K562 (cell line): Measurements from ENCODE around the gene ITPA. TPM values are rescaled to one million over a fixed set of nuclear protein-coding genes. Genes with fewer than 3 reads are reported as not detected.

ENCODE experiments used
- ATAC-seq: fragments of 200-7000 bp; cut with Tn5 transposase; 3 replicates; pipeline ENCODE4 v1.9.1; 2020; ENCODE audit warnings: moderate library complexity
- BruUV-seq: library from RNA; stranded (reverse); fragments of 400-500 nt; replicated peaks from 2 replicates; lab custom pipeline; 2021; lab: Mats Ljungman, UMichigan
- CTCF ChIA-PET: fragments of 300-600 bp; formaldehyde crosslinking; extraction: SDS; loops from one replicate; lab custom pipeline; 2021; ENCODE audit warnings: low intra/inter-chr PET ratio; lab: Yijun Ruan, JAX
- POLR2A ChIA-PET: fragments of 300-600, 350-650 bp; sonication (Branson Sonifier 250); formaldehyde crosslinking; extraction: SDS; loops from one replicate; lab custom pipeline; 2021; ENCODE audit warnings: antibody characterized with exemption, inconsistent platforms; lab: Yijun Ruan, JAX
- DNase-seq, 4 experiments: peaks; one replicate each; pipeline versions ENCODE4 v3.0.0 to v3.0.0-alpha.2; 2011 to 2018; ENCODE audit warnings: low spot score in 3 of 4, mixed read lengths in 3 of 4; ENCODE audit errors: extremely low read depth in 1 of 4
- FAIRE-seq: peaks from 2 replicates; lab custom pipeline; 2011; peaks lifted over from hg19 to GRCh38; lab: Jason Lieb, UNC
- H2AFZ ChIP-seq: 2 replicates; pipeline ENCODE4 v1.6.0; 2011; ENCODE audit warnings: low read depth, low read length, control low read depth, inconsistent platforms
- H3K27ac ChIP-seq: fragments of 200-600 bp; 3 replicates; pipeline ENCODE4 v1.8.0; 2011; ENCODE audit warnings: low read depth, mild to moderate bottlenecking, control low read depth, inconsistent platforms, low read length, moderate library complexity, mixed read lengths; ENCODE audit errors: extremely low read depth
- H3K27me3 ChIP-seq, 2 experiments: fragments of 300-600 bp in 1 of 2; 2 replicates in 1 of 2; 3 replicates in 1 of 2; pipeline versions ENCODE4 v1.6.0 to v1.8.0; 2011; ENCODE audit warnings: inconsistent platforms in 2 of 2, low read length in 2 of 2, mild to moderate bottlenecking in 1 of 2, mixed read lengths in 1 of 2, moderate library complexity in 1 of 2; ENCODE audit not compliant: control insufficient read depth in 2 of 2, insufficient read depth in 2 of 2
- H3K36me3 ChIP-seq: fragments of 300-600 bp; 3 replicates; pipeline ENCODE4 v1.8.0; 2011; ENCODE audit warnings: mild to moderate bottlenecking, low read length, inconsistent platforms; ENCODE audit not compliant: control insufficient read depth, insufficient read depth
- H3K4me1 ChIP-seq, 2 experiments: fragments of 200-600 bp in 1 of 2; replicated peaks in 1 of 2; 2 replicates in 1 of 2; 3 replicates in 1 of 2; pipeline versions ENCODE4 v1.5.1 to v1.8.0; 2011; ENCODE audit warnings: inconsistent platforms in 2 of 2, low read length in 2 of 2, mild to moderate bottlenecking in 1 of 2, mixed read lengths in 1 of 2, moderate library complexity in 1 of 2; ENCODE audit not compliant: control insufficient read depth in 2 of 2, insufficient read depth in 2 of 2
- H3K4me2 ChIP-seq: 2 replicates; pipeline ENCODE4 v1.6.1; 2011; ENCODE audit warnings: low read length, control low read depth, inconsistent platforms, mixed read lengths; ENCODE audit not compliant: insufficient read depth
- H3K4me3 ChIP-seq: fragments of 200-600 bp; sonication (generic), shearing (Covaris generic); 2 replicates; pipeline ENCODE4 v1.5.1; 2016; ENCODE audit warnings: control low read depth, inconsistent platforms
- H3K79me2 ChIP-seq: fragments of 200-600 bp; 3 replicates; pipeline ENCODE4 v1.8.0; 2011; ENCODE audit warnings: low read length, inconsistent platforms; ENCODE audit not compliant: control insufficient read depth, insufficient read depth
- H3K9ac ChIP-seq, 2 experiments: 2 replicates each; pipeline versions ENCODE4 v1.6.0 to v1.6.1; 2011; ENCODE audit warnings: low read depth in 2 of 2, low read length in 2 of 2, control low read depth in 1 of 2, inconsistent platforms in 1 of 2, mild to moderate bottlenecking in 1 of 2, mixed read lengths in 1 of 2; ENCODE audit not compliant: insufficient read depth in 1 of 2
- H3K9me1 ChIP-seq: one replicate; pipeline ENCODE4 v1.6.0; 2011; ENCODE audit warnings: inconsistent platforms, mild to moderate bottlenecking, low read length, moderate library complexity; ENCODE audit not compliant: control insufficient read depth, insufficient read depth
- H3K9me3 ChIP-seq: replicated peaks from 2 replicates; pipeline ENCODE4 v1.5.1; 2011; ENCODE audit warnings: low read depth, low read length, inconsistent platforms; ENCODE audit not compliant: control insufficient read depth, insufficient read depth
- H4K20me1 ChIP-seq: replicated peaks from 2 replicates; pipeline ENCODE4 v1.6.1; 2011; ENCODE audit warnings: low read length, inconsistent platforms, mixed read lengths; ENCODE audit not compliant: control insufficient read depth, insufficient read depth
- CHCHD3 ChIP-seq: fragments of 250-450 bp; sonication (Bioruptor Pico); IDR thresholded peaks from 2 replicates; pipeline ENCODE4 v2.1.2; 2022; ENCODE audit warnings: mild to moderate bottlenecking
- HMGN3 ChIP-seq: IDR thresholded peaks from 2 replicates; pipeline ENCODE4 v1.6.1; 2011; ENCODE audit warnings: borderline replicate concordance, low read depth, mild to moderate bottlenecking, mixed read lengths, low read length; ENCODE audit not compliant: insufficient read length; ENCODE audit errors: extremely low read depth
- RFX1 ChIP-seq: fragments of 450-650 bp; IDR thresholded peaks from 2 replicates; pipeline ENCODE4 v1.6.1; 2016; ENCODE audit warnings: mild to moderate bottlenecking, moderate library complexity
- TEAD2 ChIP-seq: fragments of 450-650 bp; IDR thresholded peaks from 2 replicates; pipeline ENCODE4 v1.6.1; 2016; ENCODE audit warnings: missing genetic modification characterization, control low read depth, missing compliant biosample characterization
- WGBS: fragments of 100-300 bp; shearing (Covaris generic); methylation state at CpG from one replicate; pipeline ENCODE4 v1.1.6; 2016; ENCODE audit warnings: low coverage, mixed read lengths; ENCODE audit not compliant: insufficient coverage; ENCODE audit errors: missing lambda C conversion rate; 5-methylcytosine and 5-hydroxymethylcytosine counted together
- in situ Hi-C: fragments of 300-500 bp; cut with MboI; formaldehyde crosslinking; loops from 4 replicates; pipeline ENCODE4 v1.15.0; 2018; ENCODE audit warnings: inconsistent platforms, mixed read lengths
- intact Hi-C: fragments of 100-400 bp; cut with micrococcal nuclease; formaldehyde crosslinking; loops from 2 replicates; pipeline ENCODE4 v1.14.2; 2022
- polyA plus RNA-seq, 8 experiments: library from polyadenylated mRNA; depleted of rRNA in 4 of 8; stranded (reverse) in 5 of 8; unstranded in 3 of 8; fragments of >200 nt; fragmentation: Nextera tagmentation in 2 of 8; fragmentation: Illumina TruSeq in 1 of 8; extraction: Ambion mirVana in 2 of 8; extraction: Trizol in 1 of 8; gene quantifications; 2 replicates each; pipeline versions ENCODE4 v1.2.1 to v1.2.3, GENCODE V29; 2011 to 2014; ENCODE audit warnings: inconsistent platforms in 1 of 8, missing spikeins in 1 of 8
- total RNA-seq, 7 experiments: library from RNA; depleted of rRNA in 6 of 7; stranded (reverse); fragments of >200 nt in 6 of 7; fragmentation: Illumina TruSeq in 2 of 7; extraction: Trizol in 2 of 7; gene quantifications; 2 replicates each; pipeline versions ENCODE4 v1.2.1 to v1.2.3, GENCODE V29; 2011 to 2021; ENCODE audit warnings: low replicate concordance in 1 of 7
- TF ChIP-seq, protein P1 (sequence below): fragments of 250-450 bp; sonication (Bioruptor Pico); IDR thresholded peaks from 2 replicates; pipeline ENCODE4 v1.9.0; 2021; ENCODE audit warnings: mild to moderate bottlenecking, inconsistent platforms

Gene ITPA
- total and polyA plus RNA-seq, 9 of the 15 experiments (the other 6 are each of a cell fraction or from before 2014, with no cell fraction given), result 5.0 to 79.7 (median 36.7) TPM

DNA sequence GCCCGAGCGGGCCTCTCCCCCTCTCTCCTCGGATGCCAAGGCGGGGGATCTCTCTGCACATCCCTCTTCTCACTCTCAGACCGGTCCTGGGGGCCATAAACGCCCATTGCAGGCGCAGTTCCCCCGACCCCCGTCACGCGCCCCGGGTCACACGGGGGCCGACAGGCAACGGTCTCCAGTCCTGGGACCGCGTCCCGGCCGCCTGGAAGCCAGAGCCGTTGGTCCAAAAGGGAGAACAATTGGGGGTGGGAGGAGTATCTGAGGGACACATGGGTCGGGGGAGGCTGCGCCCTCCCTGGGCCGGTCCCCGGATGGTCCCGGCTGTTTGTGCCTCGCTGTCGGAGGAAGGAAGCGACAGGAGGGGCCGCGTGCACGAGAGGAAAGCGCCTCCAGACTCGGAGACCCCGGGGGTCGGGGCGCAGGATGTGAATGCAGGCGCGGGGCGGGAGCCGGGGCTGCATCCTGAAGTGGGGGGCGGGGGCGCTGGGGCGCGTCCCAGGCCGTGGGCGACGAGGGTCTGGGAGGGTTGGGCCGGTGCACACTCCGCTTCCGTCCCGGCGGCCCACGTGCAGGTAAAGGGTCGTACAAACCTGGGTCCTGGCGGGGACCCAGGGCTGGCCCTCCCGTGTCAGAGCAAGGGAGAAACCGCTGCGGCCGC lies 28.8 kb downstream of the ITPA start:
- peaks cover 8 to 56% of the 10 kb centered on the region in 2 experiments; a peak in 3 of 5 replicates for H3K27me3 ChIP-seq
- TF ChIP-seq HMGN3 (peak; percentile 2), RFX1 (no peak), TEAD2 (tag) (no peak), CHCHD3 (CRISPR knock-in tag) (no peak)
- TF ChIP-seq, protein P1, sequence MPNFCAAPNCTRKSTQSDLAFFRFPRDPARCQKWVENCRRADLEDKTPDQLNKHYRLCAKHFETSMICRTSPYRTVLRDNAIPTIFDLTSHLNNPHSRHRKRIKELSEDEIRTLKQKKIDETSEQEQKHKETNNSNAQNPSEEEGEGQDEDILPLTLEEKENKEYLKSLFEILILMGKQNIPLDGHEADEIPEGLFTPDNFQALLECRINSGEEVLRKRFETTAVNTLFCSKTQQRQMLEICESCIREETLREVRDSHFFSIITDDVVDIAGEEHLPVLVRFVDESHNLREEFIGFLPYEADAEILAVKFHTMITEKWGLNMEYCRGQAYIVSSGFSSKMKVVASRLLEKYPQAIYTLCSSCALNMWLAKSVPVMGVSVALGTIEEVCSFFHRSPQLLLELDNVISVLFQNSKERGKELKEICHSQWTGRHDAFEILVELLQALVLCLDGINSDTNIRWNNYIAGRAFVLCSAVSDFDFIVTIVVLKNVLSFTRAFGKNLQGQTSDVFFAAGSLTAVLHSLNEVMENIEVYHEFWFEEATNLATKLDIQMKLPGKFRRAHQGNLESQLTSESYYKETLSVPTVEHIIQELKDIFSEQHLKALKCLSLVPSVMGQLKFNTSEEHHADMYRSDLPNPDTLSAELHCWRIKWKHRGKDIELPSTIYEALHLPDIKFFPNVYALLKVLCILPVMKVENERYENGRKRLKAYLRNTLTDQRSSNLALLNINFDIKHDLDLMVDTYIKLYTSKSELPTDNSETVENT (CRISPR knock-in tag), result no peak
- TF ChIP-seq, all 486 proteins: peak for 1
- FAIRE-seq (no peak), ATAC-seq (no peak; the same call in 2 of the 3 replicates), DNase-seq (peak in 1 of 4 experiments; percentile 16)
- Histone ChIP-seq H3K9ac (peak overlapping the region in 1 of 2 experiments; percentile 74; a peak in 2 of 4 replicates), H2AFZ (peak overlapping the region; percentile 45; the same call in 1 of the 2 replicates), H3K79me2 (no peaks in the 10 kb centered on the region), H3K4me2 (no peak overlapping the region), H3K9me1 (no peaks in the 10 kb centered on the region), H3K4me3 (peak overlapping the region; percentile 43; the same call in 1 of the 2 replicates), H3K4me1 (peaks cover 0 to 30% of the 10 kb centered on the region in 2 experiments; a peak in 2 of 5 replicates), H3K9me3 (no peaks in the 10 kb centered on the region), H3K27ac (no peak overlapping the region), H3K36me3 (no peaks in the 10 kb centered on the region), H4K20me1 (no peaks in the 10 kb centered on the region; the same call in 1 of the 2 replicates)
- ChIA-PET CTCF (no interaction called here), POLR2A (no interaction called here)
- in situ Hi-C loops, result no loop called here
- intact Hi-C loops, result no loop called here
- 29% methylated on average over 15 of the region's 59 CpGs for WGBS
- BruUV-seq, result no TSS peak
